Endothelial cell (in vitro differentiated cells): ENCODE results near the gene NACAD. TPM values are rescaled to one million over a fixed set of nuclear protein-coding genes. Genes with fewer than 3 reads are reported as not detected.

Experiments used
- DNase-seq: peaks from one replicate; pipeline ENCODE4 v3.0.0; 2021; ENCODE audit warnings: low spot score
- H3K27ac Mint-ChIP-seq: one replicate; pipeline ENCODE4 v1.8.0; 2021; ENCODE audit warnings: mixed read lengths, inconsistent platforms; ENCODE audit not compliant: unreplicated experiment
- H3K27me3 Mint-ChIP-seq: one replicate; pipeline ENCODE4 v1.8.0; 2021; ENCODE audit warnings: mild to moderate bottlenecking, moderate library complexity, mixed read lengths, inconsistent platforms; ENCODE audit not compliant: unreplicated experiment
- H3K36me3 Mint-ChIP-seq: one replicate; pipeline ENCODE4 v1.8.0; 2021; ENCODE audit warnings: mild to moderate bottlenecking, low read depth, mixed read lengths, inconsistent platforms; ENCODE audit not compliant: unreplicated experiment
- H3K4me1 Mint-ChIP-seq: one replicate; pipeline ENCODE4 v1.8.0; 2021; ENCODE audit warnings: mild to moderate bottlenecking, mixed read lengths, inconsistent platforms; ENCODE audit not compliant: unreplicated experiment
- H3K4me3 Mint-ChIP-seq: one replicate; pipeline ENCODE4 v1.8.0; 2021; ENCODE audit warnings: mild to moderate bottlenecking, mixed read lengths, inconsistent platforms; ENCODE audit not compliant: unreplicated experiment
- H3K9me3 Mint-ChIP-seq: one replicate; pipeline ENCODE4 v1.8.0; 2021; ENCODE audit warnings: mixed read lengths, inconsistent platforms; ENCODE audit not compliant: unreplicated experiment
- CTCF ChIP-seq: fragments of 200-600 bp; sonication (generic); IDR thresholded peaks from one replicate; pipeline ENCODE4 v1.5.0; 2021; ENCODE audit warnings: antibody characterized with exemption; ENCODE audit not compliant: unreplicated experiment
- total RNA-seq: library from RNA; stranded (reverse); fragmentation: NEBNext Ultra II Directional; extraction: Animal tissue kit (Norgen Biotek cat#: 25700); gene quantifications from one replicate; pipeline ENCODE4 v1.2.1, GENCODE V29; 2021; ENCODE audit not compliant: unreplicated experiment

NACAD gene
- total RNA-seq, 1 donor from 2014 or later: 3.5 TPM

GRCh38 chr7:45074528-45075354, 14.0 kb downstream of the NACAD start:
- Mint-ChIP-seq H3K36me3 (peaks cover 29% of the 10 kb centered on the region), H3K27ac (peak overlapping the region; percentile 30), H3K27me3 (peaks cover 28% of the 10 kb centered on the region), H3K9me3 (no peaks in the 10 kb centered on the region), H3K4me1 (no peaks in the 10 kb centered on the region), H3K4me3 (peak overlapping the region; percentile 34)
- TF ChIP-seq CTCF: no peak
- no peak for DNase-seq

DNA sequence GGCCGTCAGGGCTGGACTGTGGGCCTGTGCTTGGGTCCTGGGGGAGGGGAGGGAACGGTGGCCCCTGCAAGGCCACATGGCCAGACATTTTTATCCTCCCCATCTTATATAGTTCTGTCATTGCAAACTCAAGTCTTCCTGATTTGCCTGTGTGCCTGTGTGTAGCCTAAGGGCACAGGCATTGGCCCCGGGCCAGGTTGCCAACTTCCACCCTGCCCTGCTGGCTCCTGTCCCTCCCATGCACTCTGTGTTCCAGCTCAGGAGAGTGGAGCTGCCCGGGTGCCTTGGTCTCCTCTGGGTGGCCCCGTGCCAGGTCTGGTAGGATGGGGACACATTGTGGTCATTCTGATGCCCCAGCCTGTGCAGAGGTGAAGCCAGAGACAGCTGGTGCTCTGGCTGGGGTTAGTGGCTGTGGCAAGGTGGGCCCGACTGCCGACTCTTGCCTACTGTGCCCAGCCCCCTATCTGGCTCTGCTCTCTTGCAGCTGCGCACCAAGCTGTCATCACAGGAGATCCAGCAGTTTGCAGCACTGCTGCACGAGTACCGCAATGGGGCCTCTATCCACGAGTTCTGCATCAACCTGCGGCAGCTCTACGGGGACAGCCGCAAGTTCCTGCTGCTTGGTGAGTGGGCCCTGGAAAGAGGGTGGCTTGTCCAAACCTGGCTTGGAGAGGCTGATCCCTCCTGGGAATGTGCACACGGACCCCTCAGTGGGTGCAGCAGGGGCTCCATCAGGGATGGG, 14.8 kb downstream of the NACAD start:
- H3K9me3 Mint-ChIP-seq: no peaks in the 10 kb centered on the region
- no peak for TF ChIP-seq CTCF

GRCh38 chr7:45073031-45073785, 15.6 kb downstream of the NACAD start:
- no peak for DNase-seq
- H3K27me3 Mint-ChIP-seq: peaks cover 20% of the 10 kb centered on the region
- no peak overlapping the region for H3K4me3 Mint-ChIP-seq
- no peaks in the 10 kb centered on the region for H3K4me1 Mint-ChIP-seq
- peaks cover 28% of the 10 kb centered on the region for H3K36me3 Mint-ChIP-seq
- H3K27ac Mint-ChIP-seq: no peak overlapping the region
- H3K9me3 Mint-ChIP-seq: no peaks in the 10 kb centered on the region
- TF ChIP-seq CTCF: no peak

More for the DNA sequence above, 14.8 kb downstream of the NACAD start:
- no peak overlapping the region for H3K27ac Mint-ChIP-seq
- H3K27me3 Mint-ChIP-seq: peaks cover 22% of the 10 kb centered on the region
- H3K4me3 Mint-ChIP-seq: no peak overlapping the region
- peaks cover 33% of the 10 kb centered on the region for H3K36me3 Mint-ChIP-seq
- no peaks in the 10 kb centered on the region for H3K4me1 Mint-ChIP-seq
- no peak for DNase-seq

DNA sequence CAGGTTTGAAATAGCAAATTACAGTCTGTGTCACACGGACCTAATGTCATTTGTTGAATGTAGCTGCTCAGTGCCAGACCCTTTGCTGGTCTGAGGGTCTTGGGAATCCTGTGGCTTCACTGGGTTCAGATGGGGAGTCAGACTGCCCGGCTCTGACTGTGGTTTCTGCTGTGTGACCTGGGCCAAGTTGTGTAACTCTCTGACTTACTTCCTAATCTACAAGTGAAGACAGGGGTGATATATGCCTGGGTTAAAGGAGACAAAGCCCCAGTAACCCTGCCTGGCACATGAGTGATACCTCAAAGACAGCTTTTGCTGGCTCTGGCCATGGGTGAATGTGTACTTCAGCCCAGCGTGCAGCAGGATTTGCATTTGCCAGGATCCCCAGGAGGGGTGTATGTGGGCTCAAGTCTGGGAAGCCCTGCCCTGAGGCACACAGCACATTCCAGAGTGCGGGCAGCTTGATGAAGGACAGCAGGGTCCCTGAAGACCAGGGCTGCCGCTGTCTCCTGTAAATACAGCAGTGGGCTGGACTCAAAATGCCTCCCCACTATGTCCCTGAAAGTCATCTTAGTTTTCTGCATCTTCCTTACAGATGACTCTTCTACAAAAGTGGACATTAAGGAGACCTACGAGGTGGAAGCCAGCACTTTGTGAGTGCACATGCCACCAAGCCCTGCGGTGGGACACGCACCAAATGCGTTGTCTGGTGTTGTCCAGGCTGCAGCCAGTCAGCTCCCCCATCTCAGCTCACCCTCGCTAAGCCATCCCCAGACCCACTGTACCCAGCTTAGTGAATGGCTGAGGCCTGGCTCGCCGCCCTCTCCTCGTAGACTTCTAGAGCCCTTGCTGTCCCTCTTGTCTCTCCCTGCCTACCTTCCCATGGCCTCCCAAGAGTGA, 16.4 kb downstream of the NACAD start:
- no peak for DNase-seq
- TF ChIP-seq CTCF: no peak
- Mint-ChIP-seq H3K9me3 (no peaks in the 10 kb centered on the region), H3K4me1 (no peaks in the 10 kb centered on the region), H3K4me3 (no peak overlapping the region), H3K36me3 (peaks cover 23% of the 10 kb centered on the region), H3K27ac (no peak overlapping the region), H3K27me3 (peaks cover 13% of the 10 kb centered on the region)
